NCI-H774 (cell line): ENCODE measurements around the gene PREX1.

Experiments used
- DNase-seq: peaks from one replicate; lab custom pipeline; 2025; lab: John Stamatoyannopoulos, UW

The PREX1 gene

GRCh38 chr20:48619126-48620101 lies 208.4 kb downstream of the PREX1 start:
- no peak for DNase-seq

GRCh38 chr20:48618631-48619030 lies 209.2 kb downstream of the PREX1 start:
- DNase-seq, result no peak

GRCh38 chr20:48618052-48618451 lies 209.7 kb downstream of the PREX1 start:
- DNase-seq, result no peak

GRCh38 chr20:48617481-48617880 lies 210.3 kb downstream of the PREX1 start:
- DNase-seq, result no peak

- no peak for DNase-seq
Observed at GRCh38 chr20:48616481-48616880, 211.3 kb downstream of the PREX1 start.

- no peak for DNase-seq
Observed at GRCh38 chr20:48615871-48616270, 211.9 kb downstream of the PREX1 start.

GRCh38 chr20:48614593-48615274 lies 213.1 kb downstream of the PREX1 start:
- no peak for DNase-seq

- no peak for DNase-seq
Observed at GRCh38 chr20:48613926-48614325, 213.9 kb downstream of the PREX1 start.

GRCh38 chr20:48612335-48612734 lies 215.5 kb downstream of the PREX1 start:
- no peak for DNase-seq

GRCh38 chr20:48610996-48611395 lies 216.8 kb downstream of the PREX1 start:
- DNase-seq, result no peak

- DNase-seq, result no peak
Observed at GRCh38 chr20:48609491-48609978, 218.3 kb downstream of the PREX1 start.

- DNase-seq, result no peak
Observed at GRCh38 chr20:48608756-48609155, 219.0 kb downstream of the PREX1 start.

GRCh38 chr20:48607544-48607865 lies 220.3 kb downstream of the PREX1 start:
- DNase-seq, result no peak

GRCh38 chr20:48606841-48607543 lies 220.8 kb downstream of the PREX1 start:
- DNase-seq, result no peak

- no peak for DNase-seq
Observed at GRCh38 chr20:48606172-48606840, 221.5 kb downstream of the PREX1 start.

- no peak for DNase-seq
Observed at GRCh38 chr20:48605364-48606171, 222.2 kb downstream of the PREX1 start.

GRCh38 chr20:48604936-48605335 lies 222.9 kb downstream of the PREX1 start:
- DNase-seq, result no peak

GRCh38 chr20:48604426-48604825 lies 223.4 kb downstream of the PREX1 start:
- DNase-seq, result no peak

- no peak for DNase-seq
Observed at GRCh38 chr20:48603819-48604405, 223.9 kb downstream of the PREX1 start.

GRCh38 chr20:48603116-48603818 lies 224.5 kb downstream of the PREX1 start:
- no peak for DNase-seq
